GM19035 (cell line): ENCODE results near the gene GPR148.

Experiments
- ATAC-seq: cut with Tn5 transposase; IDR thresholded peaks from one replicate; pipeline ENCODE4 v1.9.1; 2021; ENCODE audit not compliant: unreplicated experiment

GPR148 gene

DNA sequence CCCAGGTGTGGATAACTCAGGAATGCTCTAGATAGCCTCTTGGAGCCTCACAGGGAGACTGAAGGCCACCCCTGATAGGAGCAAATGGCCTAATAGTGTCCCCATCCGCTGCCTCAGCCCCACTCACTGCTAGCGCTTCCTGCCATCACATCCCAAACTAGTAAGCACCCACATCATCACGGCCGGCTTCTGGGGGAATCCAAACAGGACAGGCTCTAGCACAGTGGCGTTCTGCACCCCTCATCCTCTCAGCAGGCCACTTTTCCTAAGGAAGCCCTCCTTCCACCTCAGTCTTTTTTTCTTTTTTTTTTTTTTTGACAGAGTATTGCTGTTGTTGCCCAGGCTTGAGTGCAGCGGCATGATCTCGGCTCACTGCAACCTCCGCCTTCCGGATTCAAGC is 20.2 kb downstream of the GPR148 start:
- no peak for ATAC-seq

DNA sequence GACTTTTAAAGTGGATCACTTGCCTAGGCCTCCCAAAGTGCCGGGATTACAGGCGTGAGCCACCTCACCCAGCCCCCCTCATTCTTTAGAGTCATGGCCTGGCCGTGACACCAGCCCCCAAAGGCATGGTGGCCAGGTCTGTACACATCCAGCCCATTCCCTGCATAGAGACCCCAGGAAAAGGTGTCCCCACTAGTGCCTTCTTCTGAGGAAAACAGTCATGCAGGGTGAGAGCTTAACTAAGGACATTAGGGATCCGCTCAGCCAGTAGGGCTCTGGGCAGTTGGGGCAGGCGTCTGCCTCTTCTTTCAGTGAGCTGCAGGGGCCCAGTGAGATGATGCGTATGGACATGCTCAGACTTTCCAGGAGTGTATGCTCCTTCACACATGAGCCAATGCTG is 20.8 kb downstream of the GPR148 start:
- ATAC-seq = no peak

DNA sequence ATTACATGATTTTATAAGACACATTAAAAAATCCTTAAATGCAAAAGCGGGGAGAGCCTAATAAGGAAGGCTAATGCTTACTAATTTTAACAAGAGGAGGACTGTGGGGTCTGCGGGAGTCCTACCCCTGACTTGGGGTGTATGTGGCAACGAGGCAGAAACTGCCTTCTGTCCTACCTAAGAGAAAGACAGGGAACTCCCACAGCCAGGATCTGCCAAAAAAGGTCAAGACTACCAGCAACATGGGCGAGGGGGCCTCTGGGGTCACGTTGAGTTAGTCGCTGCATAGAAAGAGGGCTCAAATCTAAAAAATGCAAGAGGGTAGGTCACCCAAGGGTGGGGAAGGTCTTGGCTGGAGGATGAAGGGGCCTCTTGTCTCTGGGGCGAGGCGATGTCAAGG is 25.9 kb downstream of the GPR148 start:
- no peak for ATAC-seq

DNA sequence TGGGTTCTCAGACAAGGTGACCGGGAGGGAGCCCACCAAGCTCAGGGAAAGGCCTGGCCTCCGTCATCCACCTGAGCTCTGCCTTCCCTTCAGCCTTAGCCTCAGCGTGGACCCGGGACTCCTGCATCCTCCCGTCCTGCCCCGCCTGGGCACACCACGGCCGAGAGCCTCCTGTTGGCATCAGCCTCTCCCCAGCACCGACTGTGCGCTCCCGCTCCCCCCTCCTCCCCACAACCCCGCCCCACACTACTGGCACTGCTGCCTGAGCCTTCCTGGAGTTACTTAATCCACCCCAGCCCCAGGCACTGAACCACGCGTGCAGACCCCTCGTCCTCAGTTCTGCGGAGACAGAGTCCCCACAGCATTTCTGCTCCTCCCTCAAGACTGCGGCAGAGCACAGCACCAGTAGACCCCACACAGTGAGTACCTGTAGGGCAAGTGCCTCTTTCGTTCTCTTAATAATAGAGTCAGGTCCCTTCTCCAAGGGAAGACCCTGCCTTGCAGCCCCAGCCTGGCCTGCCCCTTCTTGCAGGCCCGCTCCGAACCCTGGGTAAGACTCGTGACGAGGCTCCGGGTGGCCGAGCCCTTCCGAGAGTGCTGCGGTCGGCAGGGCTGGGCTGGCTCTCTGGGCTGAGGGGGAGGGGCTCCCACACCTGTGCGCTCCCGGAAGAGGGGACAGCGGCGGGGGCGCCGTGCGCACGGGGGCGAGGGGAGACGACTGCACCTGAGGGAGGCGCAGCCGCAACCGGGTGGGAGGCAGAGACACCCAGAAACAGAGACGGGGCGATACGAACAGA is 26.6 kb downstream of the GPR148 start, which contains the start of gene AMER3:
Gene AMER3, plus strand, starts transcription at position 285 of the 797 bp plus-strand sequence. CDS start 6,533 bp downstream, outside the sequence.
- ATAC-seq = no peak

DNA sequence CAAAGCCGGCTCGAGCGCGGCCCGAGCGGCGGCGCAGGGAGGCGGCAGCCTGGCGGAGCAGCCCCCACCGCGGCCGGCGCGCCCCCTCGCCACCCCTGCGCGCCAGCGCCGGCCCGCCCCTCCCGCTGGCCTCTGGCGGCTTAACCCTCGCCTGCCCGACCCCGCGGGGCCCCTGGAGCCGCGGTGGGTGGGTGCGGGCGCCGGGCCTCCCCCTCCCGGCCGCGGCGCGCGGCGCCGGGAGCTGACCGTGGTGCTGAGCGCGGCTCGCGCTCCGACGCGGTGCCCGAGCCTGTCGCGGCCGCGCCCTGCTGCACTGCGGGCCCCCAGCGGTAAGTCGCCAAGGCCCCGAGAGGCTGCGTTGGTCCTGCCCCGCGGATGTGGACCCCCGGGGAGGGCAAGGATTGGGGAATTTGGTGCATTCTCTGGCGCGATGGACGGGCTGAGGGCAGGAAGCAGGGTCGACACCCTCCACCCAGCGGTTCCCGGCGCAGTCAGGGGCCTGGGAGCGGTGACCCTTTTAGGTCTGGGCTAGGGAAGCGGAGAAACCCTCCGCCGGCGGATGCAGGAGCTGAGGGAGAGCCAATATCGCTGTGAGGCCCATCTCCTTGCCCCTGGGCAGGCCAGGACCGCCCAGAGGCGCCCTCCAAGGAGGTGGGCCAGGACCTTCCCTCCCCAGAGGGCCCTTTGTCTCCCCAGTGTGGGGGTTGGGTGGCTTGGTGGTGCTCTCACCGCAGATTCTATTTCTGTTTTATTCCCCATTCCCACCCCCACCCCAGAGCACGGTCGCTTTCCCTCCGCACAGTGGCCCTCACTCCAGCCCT is 27.4 kb downstream of the GPR148 start:
- ATAC-seq = no peak

DNA sequence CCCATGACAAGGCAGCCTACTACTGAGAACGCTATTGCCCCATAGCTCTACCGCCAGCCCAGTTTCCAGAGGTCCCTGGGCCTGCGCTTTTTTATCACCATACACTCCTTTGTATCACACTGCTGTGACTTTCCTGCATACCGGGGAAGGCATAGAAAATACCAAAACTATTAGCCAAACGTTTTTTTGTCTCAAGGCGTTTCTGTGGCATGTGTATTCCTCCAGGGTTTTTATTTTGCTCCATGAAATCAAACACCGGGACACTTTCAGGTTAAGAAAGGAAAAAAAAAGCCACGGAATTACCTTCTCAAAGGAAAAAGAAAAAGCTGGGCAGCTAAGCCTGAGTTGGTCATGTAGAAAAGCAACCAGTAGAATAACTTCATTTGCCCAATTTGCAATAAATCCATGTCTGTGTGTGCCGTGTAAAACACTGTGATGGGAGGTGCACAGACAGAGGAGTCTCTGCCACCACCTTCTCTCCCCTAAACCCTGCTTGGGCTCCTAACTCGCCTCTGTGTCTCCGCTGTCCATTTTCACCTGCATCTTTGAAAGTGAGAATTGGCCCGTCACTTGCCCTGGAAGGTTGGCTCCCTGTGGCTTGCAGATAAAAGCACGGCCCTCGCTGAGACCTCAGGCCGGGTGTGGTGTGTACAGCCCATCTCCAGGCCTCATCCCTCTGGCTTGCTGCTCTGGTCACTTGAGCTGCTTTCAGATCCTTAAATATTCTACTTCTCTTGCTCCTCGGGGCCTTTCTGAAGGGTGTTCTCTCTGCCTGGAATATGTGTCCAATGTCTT is 28.2 kb downstream of the GPR148 start:
- no peak for ATAC-seq

DNA sequence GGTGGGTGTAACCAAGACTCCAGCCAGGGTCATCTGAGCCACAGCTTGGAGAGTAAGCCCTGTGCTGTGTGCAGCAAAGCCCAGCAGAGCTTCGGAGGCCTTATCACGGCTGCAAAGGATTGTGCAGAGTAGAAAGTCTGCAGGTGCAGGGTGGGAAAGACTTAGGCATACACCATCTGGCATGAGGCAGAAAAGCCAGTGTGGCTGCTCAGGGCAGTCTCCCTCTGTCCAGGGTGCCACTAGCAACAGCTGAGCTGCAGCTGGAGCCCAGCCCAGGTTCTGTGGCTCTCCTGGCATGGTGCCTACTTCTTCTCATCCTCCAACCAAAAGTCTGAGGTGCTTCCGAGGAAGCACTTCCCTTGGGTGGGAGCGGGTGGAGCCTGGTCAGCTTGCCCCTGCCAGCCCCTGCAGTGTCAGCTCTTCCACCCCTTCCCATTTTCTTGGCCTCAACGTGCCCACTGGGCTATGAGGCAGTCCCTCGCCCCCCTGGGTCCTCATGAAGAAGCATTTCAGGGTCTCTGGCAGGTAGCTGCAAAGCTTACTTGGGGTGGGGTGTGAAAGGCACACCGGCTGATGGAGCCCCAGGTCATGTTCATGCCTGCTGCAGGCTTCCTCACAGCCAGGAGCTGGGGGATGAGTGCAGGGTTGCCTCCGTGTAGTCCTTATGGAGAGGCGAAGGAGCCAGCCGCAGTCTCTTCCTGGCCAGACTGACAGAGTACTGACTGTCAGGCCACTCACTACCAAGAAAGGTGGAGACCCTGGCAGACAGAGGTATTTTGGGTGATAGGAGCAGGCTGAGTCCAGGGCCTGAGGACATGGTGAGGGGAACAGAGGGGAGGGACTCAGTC is 31.3 kb downstream of the GPR148 start:
- ATAC-seq = no peak

DNA sequence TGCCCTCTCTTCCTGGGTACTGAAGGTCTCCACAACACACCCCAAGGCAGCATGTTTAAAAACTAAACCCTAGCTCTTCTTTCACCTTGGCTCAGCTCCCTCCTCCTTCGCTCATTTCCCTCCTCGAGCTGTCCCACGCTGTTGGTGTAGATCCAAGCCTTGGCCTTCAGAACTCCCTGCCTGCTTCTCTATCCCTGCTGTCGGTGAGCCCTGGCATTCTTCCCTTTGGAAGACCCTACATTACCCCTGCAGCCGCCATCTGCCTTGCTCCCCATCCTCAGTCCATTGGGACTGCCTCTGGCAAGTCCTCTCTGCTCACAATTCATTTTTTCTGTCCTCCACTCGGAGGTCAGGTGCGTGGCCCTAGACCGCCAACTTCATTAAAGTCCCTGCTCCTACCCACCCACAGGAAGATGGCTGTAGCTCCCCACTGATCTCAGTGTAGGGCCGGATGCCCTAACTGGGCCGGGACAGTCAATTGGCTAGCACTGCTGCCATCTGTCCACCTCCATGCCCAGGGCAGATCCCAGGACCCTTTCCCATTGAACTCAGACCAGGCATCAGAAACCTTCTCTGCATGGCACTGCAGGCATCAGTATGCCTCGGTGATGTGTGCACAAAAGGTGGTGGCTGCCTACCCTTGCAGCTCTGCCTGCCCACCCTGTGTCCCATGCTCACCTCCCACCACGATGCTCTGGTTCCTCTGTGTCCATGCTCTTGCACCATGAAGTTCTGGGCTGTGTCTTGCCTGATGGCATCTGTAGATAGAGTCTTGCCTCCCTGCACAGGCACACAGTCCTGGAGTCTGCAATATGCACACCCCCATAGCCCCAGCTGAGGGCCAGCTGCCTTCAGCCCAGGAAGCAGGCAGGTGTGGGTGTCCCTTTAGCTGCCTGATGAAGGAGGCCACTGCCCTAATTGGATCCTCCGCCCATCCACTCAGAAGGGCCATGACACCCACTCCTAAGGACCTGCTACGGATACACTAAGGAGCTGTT is 32.2 kb downstream of the GPR148 start:
- ATAC-seq = no peak

DNA sequence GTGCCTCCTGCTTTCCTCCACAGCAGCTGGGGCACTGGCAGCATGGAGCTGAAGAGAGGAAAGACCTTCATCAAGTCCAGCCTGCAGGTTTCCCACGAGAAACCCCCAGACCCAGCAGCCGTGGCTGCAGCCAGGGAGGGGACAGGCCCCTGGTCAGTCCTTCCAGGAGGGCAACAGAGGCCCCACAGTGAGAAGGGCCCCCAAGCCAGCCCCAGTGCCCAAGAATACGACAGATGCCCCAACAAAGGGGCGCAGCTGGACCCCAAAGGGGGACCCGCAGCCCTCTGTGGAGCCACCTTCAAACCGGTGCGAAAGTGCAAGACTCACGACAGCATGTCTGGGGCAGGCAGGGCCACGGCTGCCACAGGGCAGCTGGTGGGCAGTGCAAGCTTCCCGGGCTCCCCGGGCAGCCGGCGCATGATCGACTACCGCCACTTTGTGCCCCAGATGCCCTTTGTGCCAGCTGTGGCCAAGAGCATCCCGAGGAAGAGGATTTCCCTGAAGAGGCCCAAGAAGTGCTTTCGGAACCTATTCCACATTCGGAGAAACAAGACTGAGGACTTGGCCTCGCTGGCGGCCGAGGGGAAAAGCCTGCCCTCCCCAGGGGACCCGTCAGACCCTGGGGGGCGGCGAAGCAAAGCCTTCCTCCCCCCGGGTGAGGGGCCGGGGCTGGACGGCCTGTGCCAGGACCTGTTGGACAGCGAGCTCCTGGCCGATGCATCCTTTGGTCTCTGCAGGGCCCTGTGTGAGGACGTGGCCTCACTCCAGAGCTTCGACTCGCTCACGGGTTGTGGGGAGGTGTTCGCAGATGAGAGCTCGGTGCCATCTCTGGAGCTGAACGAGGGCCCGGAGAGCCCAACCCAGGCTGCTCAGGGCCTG is 33.4 kb downstream of the GPR148 start:
- ATAC-seq = no peak

DNA sequence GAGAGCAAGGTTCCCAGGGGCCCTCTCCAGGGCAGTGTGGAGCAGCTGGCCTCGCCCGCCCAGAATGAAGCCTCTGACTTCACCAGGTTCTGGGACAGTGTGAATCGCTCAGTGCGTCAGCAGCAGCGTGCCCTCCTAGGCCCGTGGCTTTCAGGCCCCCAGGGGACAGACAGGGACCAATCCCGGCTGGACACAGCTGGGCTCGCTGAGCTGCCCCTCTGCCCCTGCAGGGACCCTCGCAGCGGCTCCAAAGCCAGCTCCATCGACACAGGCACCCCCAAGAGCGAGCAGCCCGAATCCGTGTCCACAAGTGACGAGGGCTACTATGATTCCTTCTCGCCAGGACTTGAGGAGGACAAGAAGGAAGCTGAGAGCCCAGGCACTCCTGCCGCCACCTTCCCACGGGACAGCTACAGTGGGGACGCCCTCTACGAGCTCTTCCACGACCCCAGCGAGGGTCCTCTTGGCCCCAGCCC is 34.1 kb downstream of the GPR148 start:
- ATAC-seq = no peak

DNA sequence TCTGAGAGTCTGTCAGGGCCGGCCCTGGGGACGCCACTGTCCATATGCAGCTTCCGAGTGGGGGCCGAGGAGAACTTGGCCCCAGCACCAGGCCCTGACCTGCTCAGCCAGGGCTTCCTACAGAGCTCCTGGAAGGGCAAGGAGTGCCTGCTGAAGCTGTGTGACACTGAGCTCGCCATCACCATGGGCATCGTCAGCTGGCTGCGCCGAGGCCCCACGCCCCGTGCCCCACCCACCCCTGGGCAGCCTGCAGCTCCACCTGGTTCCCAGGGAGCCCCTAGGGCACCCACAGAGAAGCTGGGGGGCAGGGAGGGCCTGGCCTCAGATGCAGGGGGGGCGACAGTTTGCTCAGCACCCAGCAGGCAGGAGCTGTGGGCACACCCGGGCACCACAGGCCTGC is 34.5 kb downstream of the GPR148 start:
- ATAC-seq = no peak

DNA sequence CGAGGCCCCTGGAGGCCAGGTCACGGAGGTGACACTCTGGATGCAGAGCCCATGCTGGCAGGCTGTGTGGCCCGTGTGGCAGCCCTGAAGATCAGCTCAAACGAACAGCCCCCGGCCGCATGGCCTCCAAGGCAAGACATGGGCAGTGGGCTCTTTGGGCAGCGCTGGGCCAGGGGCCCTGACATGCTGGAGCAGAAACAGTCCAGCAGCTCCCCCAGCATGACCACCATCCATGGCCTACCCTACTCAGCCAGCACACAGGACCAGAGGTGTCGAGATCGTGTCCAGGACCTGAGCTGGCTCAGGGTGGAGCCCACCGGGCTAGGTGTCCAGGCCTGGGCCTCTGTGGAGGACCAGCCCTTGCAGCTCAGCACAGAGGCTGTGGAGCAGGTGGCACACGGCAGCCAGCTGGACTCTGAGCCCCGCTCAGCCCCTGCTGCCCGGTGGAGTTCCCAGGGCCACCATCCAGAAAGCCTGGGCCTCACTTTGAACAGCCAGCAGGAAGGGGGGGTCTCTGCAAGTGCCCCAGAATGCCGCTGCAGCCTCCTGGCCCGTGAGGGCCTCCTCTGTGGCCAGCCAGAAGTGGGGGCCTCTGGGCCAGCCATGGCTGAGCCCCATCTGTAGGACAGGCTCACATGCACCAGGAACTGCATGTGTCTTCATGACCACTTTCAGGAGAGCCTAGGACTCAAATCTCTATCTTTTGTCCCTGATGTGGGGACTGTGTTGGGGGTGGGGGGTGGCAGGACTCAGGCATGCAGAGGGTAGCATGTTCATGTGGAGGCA is 35.4 kb downstream of the GPR148 start:
- no peak for ATAC-seq

DNA sequence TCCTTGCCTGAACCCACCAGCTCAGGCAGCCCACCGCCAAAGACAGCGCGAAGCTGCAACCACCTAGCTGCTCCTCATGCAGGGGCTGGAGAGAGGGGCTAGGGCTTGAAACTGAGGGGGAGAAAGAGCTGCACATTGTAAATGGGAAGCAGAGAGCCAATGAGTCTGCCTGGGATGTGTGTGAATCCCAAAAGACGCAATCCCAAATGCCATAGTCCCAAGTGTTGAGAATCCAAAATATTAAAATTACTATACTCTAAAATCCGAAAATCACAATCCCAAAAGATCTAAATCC is 35.9 kb downstream of the GPR148 start:
- ATAC-seq = no peak

DNA sequence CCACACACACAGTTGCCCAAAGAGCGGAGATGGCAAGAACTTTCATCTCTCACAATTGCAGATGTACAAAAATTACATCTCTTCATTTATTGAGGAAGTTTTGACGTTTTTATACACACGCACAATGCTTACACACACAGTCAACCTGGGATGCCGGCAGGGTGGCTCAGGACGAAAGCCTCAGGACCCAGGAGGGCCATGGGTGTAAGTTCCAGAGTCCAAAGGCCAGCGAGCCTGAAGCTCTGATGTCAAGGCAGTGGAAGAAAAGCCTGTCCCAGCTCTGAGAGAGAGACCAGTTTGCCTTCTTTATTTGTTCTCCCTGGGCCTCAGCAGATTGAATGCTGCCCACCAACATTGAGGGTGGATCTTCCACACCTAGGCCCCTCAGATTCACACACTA is 36.6 kb downstream of the GPR148 start:
- ATAC-seq = no peak

DNA sequence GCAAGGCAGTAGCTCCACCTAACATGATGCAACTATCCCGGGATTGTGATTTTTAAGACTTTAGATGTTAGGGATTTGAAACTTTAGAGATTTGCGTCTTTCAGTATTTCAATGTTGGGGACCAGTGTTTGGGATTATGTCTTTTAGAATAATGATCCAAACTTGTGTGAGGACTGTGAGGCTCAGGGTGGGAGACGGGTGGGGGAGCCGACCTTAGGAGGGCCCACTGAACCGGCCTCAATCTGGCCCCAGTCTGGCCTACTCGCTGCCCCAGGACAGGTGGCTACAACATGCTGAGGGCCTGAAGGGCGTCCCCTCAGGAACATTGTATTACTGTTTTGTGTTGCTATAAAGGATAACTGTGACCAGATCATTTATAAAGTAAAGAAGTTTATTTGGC is 37.2 kb downstream of the GPR148 start:
- ATAC-seq = no peak

DNA sequence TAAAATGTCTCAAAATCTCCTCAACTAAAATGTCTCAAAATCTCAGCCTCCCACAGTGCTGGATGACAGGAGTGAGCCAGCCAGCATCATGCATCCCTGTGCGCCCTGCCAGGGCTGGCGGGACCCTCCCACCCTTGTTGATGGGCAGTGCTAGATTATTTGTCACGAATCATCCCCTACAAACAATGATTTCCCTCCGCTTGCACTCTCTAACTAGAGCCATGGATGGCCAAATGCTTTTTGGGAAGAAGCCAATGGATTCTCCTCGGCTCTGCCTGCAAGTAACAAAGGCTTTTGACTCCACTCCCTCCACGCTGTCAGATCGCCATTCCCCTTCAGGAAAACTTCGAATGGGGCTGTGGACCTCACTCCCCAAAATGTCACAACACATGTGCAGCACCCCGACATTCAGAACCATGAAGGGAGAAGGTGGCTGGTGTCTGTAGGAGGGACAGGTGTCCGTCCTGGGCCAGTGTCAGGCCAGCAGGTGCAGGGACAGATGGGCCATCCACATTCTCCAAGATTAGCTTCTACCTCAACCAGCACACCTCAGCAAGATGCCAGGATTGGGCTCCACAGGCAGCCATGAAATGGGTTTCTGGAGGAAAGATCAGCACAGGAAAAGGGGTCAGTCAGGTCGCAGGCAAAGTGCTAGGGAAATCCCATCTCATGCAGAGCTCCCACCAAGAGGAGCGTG is 38.0 kb downstream of the GPR148 start:
- ATAC-seq = no peak

DNA sequence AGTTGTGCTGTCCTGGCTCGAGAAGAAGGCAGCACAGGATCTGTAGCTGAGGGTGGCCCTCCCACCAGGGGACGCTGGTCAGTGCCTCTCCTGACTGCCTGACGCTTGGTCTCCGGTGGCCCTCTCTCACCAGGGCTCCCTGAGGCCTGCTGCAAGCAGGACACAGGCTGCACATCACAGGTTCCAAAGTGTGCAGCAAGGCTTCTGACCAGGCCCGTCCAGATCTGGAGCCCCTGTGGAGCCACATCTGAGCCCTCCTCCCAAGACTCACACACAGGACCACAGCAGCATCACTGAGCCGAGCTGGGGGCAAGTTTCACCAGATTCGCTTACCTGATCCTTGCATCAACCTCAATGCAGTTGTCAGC is 38.5 kb downstream of the GPR148 start:
- ATAC-seq = no peak
